Middle frontal gyrus (tissue), 1 donor: Measurements from ENCODE around the gene ADAMTS15.
A peak's percentile ranks its signal among the peaks of the same experiment; 100 is the strongest.

Experiments
- DNase-seq: peaks from one replicate; pipeline ENCODE4 v3.0.0-alpha.2; 2015; ENCODE audit warnings: low spot score; ENCODE audit errors: extremely low spot score

The ADAMTS15 gene, protein sequence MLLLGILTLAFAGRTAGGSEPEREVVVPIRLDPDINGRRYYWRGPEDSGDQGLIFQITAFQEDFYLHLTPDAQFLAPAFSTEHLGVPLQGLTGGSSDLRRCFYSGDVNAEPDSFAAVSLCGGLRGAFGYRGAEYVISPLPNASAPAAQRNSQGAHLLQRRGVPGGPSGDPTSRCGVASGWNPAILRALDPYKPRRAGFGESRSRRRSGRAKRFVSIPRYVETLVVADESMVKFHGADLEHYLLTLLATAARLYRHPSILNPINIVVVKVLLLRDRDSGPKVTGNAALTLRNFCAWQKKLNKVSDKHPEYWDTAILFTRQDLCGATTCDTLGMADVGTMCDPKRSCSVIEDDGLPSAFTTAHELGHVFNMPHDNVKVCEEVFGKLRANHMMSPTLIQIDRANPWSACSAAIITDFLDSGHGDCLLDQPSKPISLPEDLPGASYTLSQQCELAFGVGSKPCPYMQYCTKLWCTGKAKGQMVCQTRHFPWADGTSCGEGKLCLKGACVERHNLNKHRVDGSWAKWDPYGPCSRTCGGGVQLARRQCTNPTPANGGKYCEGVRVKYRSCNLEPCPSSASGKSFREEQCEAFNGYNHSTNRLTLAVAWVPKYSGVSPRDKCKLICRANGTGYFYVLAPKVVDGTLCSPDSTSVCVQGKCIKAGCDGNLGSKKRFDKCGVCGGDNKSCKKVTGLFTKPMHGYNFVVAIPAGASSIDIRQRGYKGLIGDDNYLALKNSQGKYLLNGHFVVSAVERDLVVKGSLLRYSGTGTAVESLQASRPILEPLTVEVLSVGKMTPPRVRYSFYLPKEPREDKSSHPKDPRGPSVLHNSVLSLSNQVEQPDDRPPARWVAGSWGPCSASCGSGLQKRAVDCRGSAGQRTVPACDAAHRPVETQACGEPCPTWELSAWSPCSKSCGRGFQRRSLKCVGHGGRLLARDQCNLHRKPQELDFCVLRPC

GRCh38 chr11:130448416-130449309 is at the start of gene ADAMTS15:
TSS of gene ADAMTS15 (plus strand) at chr11:130448645. CDS start at chr11:130448974, 329 bp downstream.
- DNase-seq: no peak

- DNase-seq: no peak
These were observed 49.2 kb upstream of the ADAMTS15 start for GRCh38 chr11:130399196-130399595.

DNA sequence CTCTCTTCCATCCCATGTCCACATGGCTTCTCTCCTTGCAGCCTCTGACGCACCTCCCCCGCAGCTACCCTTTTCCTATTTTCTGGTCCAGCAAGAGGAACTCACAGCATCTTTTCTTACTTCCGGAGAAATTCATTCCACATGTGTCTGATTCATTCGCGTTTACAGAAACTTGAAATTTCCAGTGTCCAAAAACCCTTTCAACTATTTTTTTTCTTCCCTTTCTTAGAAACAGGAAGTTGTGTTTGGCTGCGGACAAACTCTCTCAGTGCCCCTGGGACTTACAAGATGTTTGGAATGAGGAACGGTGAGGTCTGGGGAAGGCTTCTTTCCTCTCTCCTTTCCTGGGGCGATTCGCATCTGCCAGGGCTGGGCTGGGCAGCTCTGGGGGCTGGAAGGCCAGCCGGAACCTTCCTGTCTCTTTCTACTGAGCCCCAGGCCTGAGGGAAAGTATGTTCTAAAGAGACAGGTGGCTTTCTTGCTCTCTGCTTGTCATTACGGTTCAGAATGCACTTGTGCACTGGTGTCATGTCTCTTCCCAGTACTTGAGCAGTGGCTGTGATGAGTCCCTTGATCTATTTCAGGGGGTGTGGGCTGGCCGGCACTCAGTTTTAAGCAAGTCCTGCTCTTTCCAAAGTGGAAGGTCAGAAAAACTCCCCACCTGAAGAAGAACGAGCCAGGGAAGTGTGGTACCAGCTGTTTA is 47.5 kb upstream of the ADAMTS15 start:
- DNase-seq: no peak

- no peak for DNase-seq
These were observed 45.9 kb upstream of the ADAMTS15 start for GRCh38 chr11:130402570-130402969.

DNA sequence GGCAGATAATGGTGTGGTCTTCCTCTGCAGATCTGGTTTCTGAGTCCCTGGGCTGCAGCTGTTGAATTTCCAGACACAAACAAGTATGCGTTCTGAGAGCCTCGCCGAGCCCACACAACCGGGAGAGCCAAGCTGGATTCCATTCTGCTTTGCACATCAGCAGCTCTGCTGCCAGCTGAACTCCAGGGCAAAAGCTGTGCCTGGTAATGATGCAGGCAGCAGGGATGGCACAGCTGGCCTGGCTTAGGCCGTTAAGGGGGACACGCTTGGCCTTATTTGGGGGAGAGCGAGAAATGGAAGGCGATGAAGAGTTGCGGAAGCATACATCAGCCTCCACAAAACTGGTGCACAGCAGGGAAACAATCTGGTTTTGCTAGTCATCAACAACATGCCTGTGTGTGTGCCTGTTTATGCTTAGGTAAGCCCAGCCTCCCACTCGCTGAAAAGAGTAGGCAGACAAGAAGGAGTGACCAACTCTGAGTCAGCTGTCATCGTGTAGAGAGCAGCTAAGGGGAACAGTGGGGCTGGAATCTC is 45.1 kb upstream of the ADAMTS15 start:
- peak; percentile 33 for DNase-seq

DNA sequence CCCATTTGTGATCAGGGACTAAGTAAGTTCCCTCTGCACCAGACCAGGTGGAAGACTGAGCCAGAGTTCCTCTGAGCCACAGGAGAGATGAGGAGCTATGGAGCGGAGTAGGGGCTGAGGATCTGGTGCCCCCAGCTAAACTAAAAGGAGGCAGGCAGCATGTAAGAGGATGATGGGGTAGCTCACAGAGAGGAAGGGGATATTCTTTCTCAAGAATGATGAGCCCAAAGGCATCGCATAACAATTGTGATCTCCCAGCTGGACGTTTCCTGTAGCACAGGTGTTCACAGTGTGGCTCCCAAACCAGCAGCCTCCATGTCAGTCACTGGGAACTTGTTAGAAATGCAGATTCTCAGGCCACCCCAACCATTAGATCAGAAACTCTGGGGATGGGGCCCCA is 44.5 kb upstream of the ADAMTS15 start:
- no peak for DNase-seq

DNA sequence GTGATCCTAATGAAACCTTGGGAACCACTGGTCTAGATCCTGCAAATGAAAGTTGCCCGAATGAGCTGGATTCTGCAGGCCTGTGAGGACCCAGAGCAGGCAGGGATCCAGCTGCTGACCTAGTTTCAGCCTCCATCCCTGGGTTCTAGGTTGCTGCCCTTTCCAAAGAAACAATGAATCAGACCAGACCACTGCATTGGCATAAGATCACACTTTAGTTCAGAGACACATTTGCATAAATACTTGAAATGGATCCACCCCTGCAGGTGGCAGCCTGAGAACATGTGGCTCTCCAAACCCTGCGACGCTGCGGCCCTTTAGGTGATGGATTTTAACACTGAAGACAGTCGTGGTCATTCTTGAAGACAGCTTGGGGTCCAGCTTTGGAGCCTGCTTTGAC is 43.7 kb upstream of the ADAMTS15 start:
- DNase-seq: no peak

GRCh38 chr11:130405428-130405827 is 43.0 kb upstream of the ADAMTS15 start:
- no peak for DNase-seq

DNA sequence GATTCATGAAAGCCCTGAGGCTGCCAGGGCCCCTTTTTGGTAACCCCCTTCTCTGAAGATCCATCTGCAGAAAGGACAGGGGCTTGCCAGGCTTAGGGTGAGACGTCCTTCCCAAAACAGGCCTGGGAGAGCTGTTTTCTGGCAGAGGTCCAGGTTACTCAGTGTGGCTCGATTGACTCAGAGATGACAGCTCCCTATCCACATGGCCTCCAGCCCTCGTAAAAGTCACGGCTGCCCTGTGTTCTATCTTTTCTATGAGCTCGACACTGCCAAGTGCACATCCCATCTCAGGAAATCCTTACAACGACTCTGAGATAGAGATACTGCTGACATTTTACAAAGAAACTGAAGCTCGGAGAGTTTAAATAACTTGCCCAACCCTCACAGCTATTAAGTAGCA is 40.5 kb upstream of the ADAMTS15 start:
- no peak for DNase-seq

- DNase-seq: no peak
These were observed 40.0 kb upstream of the ADAMTS15 start for GRCh38 chr11:130408401-130408890.

- no peak for DNase-seq
These were observed 39.5 kb upstream of the ADAMTS15 start for GRCh38 chr11:130408901-130409300.

DNA sequence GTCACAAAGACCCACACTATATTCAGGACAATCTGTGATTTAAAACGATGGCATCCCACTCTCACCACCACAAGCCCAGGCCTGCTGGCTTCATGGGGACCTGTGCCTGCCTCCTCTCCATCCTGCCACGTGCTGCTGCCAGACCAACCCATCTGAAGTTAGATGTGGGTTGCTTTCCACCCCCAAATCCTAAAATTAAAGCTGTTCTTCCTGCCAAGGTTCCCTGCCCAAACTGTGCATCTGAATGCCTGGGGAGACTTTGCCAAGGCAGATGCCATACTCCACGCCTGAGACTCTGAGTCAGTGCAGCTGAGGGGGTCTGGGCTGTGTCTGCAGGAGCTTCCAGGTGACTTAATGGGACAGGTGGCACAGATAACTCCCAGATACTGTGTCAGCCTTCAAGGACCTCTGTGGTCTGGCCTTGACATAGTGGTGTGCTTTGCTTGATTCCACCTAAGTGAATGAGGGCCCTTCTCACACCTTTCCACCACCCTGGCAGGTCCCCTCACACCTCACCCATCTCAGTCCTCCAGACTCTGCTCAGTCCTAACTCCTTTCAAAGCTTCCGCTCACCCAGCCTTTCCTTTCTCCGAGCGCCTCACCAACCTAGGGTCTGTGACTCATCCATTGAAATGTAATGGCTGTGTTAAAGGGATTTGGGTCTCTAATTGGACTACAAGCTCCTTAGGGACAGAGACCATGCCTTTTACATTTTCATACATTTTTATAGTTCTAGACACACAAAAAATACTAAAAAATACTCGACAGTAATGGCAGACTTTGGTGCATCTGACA is 38.7 kb upstream of the ADAMTS15 start:
- DNase-seq: peak; percentile 52

GRCh38 chr11:130411223-130411622 is 37.2 kb upstream of the ADAMTS15 start:
- no peak for DNase-seq

GRCh38 chr11:130413405-130414106 is 34.9 kb upstream of the ADAMTS15 start:
- DNase-seq: no peak

- no peak for DNase-seq
These were observed 34.1 kb upstream of the ADAMTS15 start for GRCh38 chr11:130414107-130415080.

DNA sequence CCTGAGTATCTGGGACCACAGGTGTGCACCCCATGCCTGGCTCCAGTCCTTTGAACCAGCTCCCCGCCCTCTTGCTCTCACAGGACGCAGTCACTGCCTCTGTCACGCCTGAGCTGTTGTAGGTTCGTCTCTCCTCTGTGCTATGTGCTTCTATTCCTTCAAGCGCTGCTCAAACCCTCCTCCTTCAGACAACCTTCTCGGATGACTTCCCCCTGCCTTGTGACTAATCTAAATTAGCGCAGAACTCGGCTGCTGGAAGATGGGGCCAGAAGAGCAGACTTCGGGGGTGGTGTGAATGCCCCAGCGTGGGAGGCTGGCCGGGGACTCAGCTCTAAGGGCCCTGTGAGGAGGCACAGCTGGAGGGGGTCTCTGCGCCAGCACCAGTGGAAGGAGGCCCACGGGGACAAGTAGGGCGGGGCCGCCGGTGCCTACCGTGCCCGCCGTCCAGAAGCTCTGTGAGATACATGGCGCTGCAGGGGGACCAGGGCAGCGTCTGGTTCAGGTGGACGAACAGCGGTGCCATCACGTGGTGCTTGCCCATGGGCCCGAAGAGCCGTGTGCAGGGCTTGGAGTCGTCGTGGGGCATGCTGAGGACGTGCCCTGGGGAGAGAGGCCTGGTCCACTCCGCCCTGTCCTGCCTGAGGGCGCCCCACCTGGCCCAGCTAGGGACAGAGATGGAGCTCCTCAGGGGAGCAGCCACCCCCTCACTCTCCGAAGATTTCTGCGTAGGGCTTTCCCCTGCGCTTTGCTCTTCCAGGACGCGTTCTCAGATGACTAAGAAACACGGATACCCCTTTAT is 32.5 kb upstream of the ADAMTS15 start:
- DNase-seq: no peak

- DNase-seq: no peak
These were observed 31.9 kb upstream of the ADAMTS15 start for GRCh38 chr11:130416530-130416882.
